ENCODE results near the gene RASGRF1.

RASGRF1 gene

GRCh38 chr15:79006071-79006470, 84.5 kb downstream of the RASGRF1 start:
- DNase-seq (ENCODE audit: extremely low read depth, insufficient read length), result no peak
- Histone ChIP-seq H3K4me3 (replicated peaks; ENCODE audit: low read depth, low read length) (no peak overlapping the region), H3K27me3 (replicated peaks; ENCODE audit: control insufficient read depth, insufficient read depth, low read length) (no peaks in the 10 kb centered on the region), H3K36me3 (ENCODE audit: control insufficient read depth, insufficient read depth, low read length) (no peaks in the 10 kb centered on the region; the same call in 1 of the 2 replicates)
- no peak for TF ChIP-seq CTCF (IDR thresholded peaks at IDR 0.05; ENCODE audit: insufficient read depth, low read length, poor library complexity, severe bottlenecking)

- TF ChIP-seq CTCF (IDR thresholded peaks at IDR 0.05; ENCODE audit: insufficient read depth, low read length, poor library complexity, severe bottlenecking), result no peak
- Histone ChIP-seq H3K36me3 (ENCODE audit: control insufficient read depth, insufficient read depth, low read length) (peaks cover 2% of the 10 kb centered on the region; the same call in 1 of the 2 replicates), H3K4me3 (replicated peaks; ENCODE audit: low read depth, low read length) (peak overlapping the region; percentile 26), H3K27me3 (replicated peaks; ENCODE audit: control insufficient read depth, insufficient read depth, low read length) (no peaks in the 10 kb centered on the region)
- peak; percentile 76 for DNase-seq (ENCODE audit: extremely low read depth, insufficient read length)
Measured at GRCh38 chr15:79004336-79004735, 86.2 kb downstream of the RASGRF1 start.

- Histone ChIP-seq H3K4me3 (replicated peaks; ENCODE audit: low read depth, low read length) (peak overlapping the region; percentile 26), H3K36me3 (ENCODE audit: control insufficient read depth, insufficient read depth, low read length) (peaks cover 2% of the 10 kb centered on the region; the same call in 1 of the 2 replicates), H3K27me3 (replicated peaks; ENCODE audit: control insufficient read depth, insufficient read depth, low read length) (no peaks in the 10 kb centered on the region)
- no peak for DNase-seq (ENCODE audit: extremely low read depth, insufficient read length)
- TF ChIP-seq CTCF (IDR thresholded peaks at IDR 0.05; ENCODE audit: insufficient read depth, low read length, poor library complexity, severe bottlenecking), result no peak
Measured at GRCh38 chr15:79003896-79004295, 86.7 kb downstream of the RASGRF1 start.

GRCh38 chr15:79003301-79003700, 87.3 kb downstream of the RASGRF1 start:
- no peaks in the 10 kb centered on the region for H3K27me3 ChIP-seq (replicated peaks; ENCODE audit: control insufficient read depth, insufficient read depth, low read length)
- TF ChIP-seq CTCF (IDR thresholded peaks at IDR 0.05; ENCODE audit: insufficient read depth, low read length, poor library complexity, severe bottlenecking), result no peak
- H3K36me3 ChIP-seq (ENCODE audit: control insufficient read depth, insufficient read depth, low read length), result peaks cover 2% of the 10 kb centered on the region; the same call in 1 of the 2 replicates
- no peak for DNase-seq (ENCODE audit: extremely low read depth, insufficient read length)
- H3K4me3 ChIP-seq (replicated peaks; ENCODE audit: low read depth, low read length), result peak overlapping the region; percentile 26

GRCh38 chr15:79002581-79002980, 88.0 kb downstream of the RASGRF1 start:
- no peak for DNase-seq (ENCODE audit: extremely low read depth, insufficient read length)
- no peak overlapping the region for H3K4me3 ChIP-seq (replicated peaks; ENCODE audit: low read depth, low read length)
- TF ChIP-seq CTCF (IDR thresholded peaks at IDR 0.05; ENCODE audit: insufficient read depth, low read length, poor library complexity, severe bottlenecking), result no peak
- H3K27me3 ChIP-seq (replicated peaks; ENCODE audit: control insufficient read depth, insufficient read depth, low read length), result no peaks in the 10 kb centered on the region
- peaks cover 2% of the 10 kb centered on the region; the same call in 1 of the 2 replicates for H3K36me3 ChIP-seq (ENCODE audit: control insufficient read depth, insufficient read depth, low read length)

GRCh38 chr15:78999636-79000035, 90.9 kb downstream of the RASGRF1 start:
- Histone ChIP-seq H3K4me3 (replicated peaks; ENCODE audit: low read depth, low read length) (no peak overlapping the region), H3K36me3 (ENCODE audit: control insufficient read depth, insufficient read depth, low read length) (peaks cover 2% of the 10 kb centered on the region), H3K27me3 (replicated peaks; ENCODE audit: control insufficient read depth, insufficient read depth, low read length) (no peaks in the 10 kb centered on the region)
- no peak for TF ChIP-seq CTCF (IDR thresholded peaks at IDR 0.05; ENCODE audit: insufficient read depth, low read length, poor library complexity, severe bottlenecking)
- no peak for DNase-seq (ENCODE audit: extremely low read depth, insufficient read length)
